Measurements from ENCODE around the gene CLDN14.

The CLDN14 gene

GRCh38 chr21:36431252-36431651 lies 48.7 kb downstream of the CLDN14 start:
- no peak for DNase-seq (ENCODE audit: low read depth)

DNA sequence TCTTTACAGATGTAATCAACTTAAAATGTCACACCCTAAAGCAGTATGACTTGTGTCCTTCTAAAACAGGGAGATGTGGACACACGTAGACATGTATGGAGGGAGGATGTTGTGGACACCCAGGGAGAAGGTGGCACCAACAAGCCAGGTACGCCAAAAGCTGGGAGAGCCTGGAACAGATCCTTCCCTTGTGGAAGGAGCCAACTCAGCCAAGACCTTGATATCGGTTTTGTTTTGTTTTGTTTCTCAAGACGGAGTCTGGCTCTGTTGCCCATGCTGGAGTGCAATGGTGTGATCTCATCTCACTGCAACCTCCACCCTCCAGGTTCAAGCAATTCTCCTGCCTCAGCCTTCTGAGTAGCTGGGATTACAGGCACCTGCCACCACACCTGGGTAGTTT lies 49.1 kb downstream of the CLDN14 start:
- DNase-seq (ENCODE audit: low read depth): no peak

- DNase-seq (ENCODE audit: low read depth): peak; percentile 63
Measured at GRCh38 chr21:36429947-36430546, 49.9 kb downstream of the CLDN14 start.

DNA sequence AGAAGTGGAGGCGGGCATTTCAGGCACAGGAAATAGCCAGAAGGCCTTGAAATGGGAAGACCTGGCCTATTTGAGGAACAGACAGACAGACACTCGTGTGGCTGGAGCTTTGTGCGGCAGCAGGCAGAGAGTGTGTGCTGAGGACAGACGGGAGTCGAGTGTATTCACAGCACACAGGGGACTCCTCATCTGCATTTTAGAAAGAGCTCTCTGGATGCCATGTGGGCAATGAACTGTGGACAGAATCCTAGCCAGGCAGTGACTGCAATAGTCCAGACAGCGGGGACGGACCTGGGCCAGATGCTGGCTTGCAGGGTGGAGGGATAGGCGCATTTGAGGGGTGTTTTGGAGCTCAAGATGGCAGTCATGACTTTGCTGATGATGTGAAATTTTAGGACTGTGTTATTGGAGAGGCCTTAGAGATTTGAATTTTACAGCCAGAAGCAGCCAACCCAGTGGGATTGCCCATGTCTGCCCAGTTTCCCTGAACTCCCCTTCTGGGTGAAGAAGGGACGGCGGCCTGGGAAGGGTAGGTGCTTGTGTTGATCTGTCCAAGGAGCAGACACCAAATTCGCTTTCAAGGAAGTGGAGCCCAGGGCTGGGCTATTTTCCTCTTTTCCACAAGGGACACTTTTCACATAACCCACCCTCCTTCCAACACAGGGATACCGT lies 51.0 kb downstream of the CLDN14 start:
- no peak for DNase-seq (ENCODE audit: low read depth)

DNA sequence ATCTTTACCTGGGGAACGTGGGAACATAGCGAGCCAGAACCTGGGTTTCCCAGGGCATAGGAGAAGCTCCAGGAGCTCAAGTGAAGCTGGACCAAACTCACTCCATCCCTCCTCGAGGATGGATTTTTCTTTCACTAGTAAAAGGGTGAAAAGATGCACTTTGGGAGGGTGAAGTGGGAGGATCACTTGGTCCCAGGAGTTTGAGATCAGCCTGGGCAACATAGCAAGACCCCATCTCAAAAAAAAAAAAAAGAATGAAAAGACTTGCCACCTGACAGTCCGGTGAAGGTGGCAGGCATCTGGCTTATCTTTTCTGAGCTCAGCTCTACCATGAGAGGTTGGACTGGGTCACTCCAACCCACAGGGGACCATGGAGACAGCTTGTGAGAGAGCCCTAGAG lies 52.4 kb downstream of the CLDN14 start:
- no peak for DNase-seq (ENCODE audit: low read depth)

- no peak for DNase-seq (ENCODE audit: low read depth)
Measured at GRCh38 chr21:36425286-36425685, 54.6 kb downstream of the CLDN14 start.

GRCh38 chr21:36424592-36424991 lies 55.3 kb downstream of the CLDN14 start:
- no peak for DNase-seq (ENCODE audit: low read depth)

DNA sequence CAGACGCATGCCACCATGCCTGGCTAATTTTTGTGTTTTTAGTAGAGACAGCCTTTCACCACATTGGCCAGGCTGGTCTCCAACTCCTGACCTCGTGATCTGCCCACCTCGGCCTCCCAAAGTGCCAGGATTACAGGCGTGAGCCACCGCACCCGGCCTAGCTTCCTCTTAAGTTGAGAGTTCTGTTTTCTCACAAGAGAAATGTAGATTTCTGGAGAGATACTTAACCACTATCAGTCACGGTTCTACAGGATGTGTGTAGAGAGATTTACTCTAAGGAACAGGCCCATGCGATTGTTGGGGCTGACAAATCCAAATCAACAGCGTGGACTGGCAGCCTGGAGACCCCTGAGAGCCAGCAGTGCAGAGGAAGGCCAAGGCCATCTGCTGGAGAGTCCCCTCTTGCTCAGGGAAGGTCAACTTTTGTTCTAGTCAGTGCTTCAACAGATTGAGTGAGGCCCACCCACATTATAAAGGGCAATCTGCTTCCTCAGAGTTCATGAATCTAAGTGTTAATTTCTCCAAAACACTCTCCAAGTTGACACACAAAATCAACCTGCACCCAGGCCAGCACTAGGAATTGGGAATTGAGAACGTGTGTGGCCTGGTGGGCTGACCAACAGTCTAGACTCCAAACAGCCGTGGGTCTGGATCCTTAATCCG lies 56.0 kb downstream of the CLDN14 start:
- no peak for DNase-seq (ENCODE audit: low read depth)

- DNase-seq (ENCODE audit: low read depth): no peak
Measured at GRCh38 chr21:36422279-36423098, 57.4 kb downstream of the CLDN14 start.

- no peak for DNase-seq (ENCODE audit: low read depth)
Measured at GRCh38 chr21:36420571-36421339, 59.2 kb downstream of the CLDN14 start.

- peak; percentile 21 for DNase-seq (ENCODE audit: low read depth)
Measured at GRCh38 chr21:36419996-36420395, 59.9 kb downstream of the CLDN14 start.

DNA sequence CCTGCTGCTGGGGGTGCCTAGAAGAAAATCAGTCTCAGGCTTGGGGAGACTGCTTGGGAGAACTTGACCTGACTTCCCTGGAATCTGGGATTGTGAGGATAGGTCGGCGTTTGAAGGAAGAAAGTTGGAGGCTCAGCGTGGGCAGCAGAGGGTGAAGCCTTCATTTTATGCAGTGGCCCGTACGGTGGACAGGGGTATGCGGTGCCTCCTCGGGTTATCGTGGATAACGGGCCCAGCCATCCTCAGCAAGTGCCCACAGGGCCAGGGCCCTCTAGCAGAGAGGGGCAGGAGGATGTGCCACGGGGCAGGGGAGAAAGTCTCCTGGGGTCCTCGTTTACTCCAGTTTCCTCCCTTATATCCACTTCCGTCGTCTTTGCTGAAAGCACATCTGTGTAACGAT lies 60.7 kb downstream of the CLDN14 start:
- no peak for DNase-seq (ENCODE audit: low read depth)

DNA sequence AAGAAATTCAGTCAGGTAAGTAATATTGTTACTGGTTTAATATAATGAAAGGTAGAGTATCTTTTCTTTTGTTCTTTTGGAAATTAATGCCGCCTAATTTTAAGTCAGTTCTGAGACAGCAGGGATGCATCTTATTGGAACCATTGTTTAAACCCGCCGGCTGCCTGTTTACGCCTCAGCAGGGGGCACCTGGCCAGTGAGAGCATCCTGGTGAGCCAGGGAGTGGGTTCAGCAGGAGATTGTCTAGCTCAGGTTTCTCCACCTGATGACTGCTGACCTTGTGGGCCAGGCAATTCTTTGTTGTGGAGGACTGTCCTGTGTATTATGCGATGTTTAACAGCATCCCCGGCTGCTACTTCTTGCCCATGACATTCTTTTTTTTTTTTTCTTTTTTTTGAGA lies 64.5 kb downstream of the CLDN14 start:
- DNase-seq (ENCODE audit: low read depth): no peak

GRCh38 chr21:36412916-36413315 lies 67.0 kb downstream of the CLDN14 start:
- DNase-seq (ENCODE audit: low read depth): no peak

GRCh38 chr21:36411301-36411700 lies 68.6 kb downstream of the CLDN14 start:
- no peak for DNase-seq (ENCODE audit: low read depth)

All from stimulated activated CD8-positive, alpha-beta memory T cell treated with anti-CD3 and anti-CD28 coated beads, Interleukin-12 subunit alpha, Interleukin-12 subunit beta, amount 100 ng/mL, for 1 hour (primary cell).